Thyroid gland (tissue), 4 donors: Measurements from ENCODE around the gene SRGAP1.

Experiments
- CTCF ChIP-seq, 6 experiments: fragments of 200-600 bp in 3 of 6; fragments of 450-650 bp in 3 of 6; sonication (generic) in 3 of 6; IDR thresholded peaks; one replicate each; pipeline ENCODE4 v1.5.1; 2016 to 2019; ENCODE audit warnings: antibody characterized with exemption in 6 of 6, mild to moderate bottlenecking in 2 of 6, inconsistent platforms in 1 of 6, moderate library complexity in 1 of 6
- POLR2A ChIP-seq, 2 donors: fragments of 450-650 bp; IDR thresholded peaks; one replicate each; pipeline ENCODE4 v1.6.1; 2017; ENCODE audit warnings: antibody characterized with exemption in 2 of 2, mild to moderate bottlenecking in 2 of 2, moderate library complexity in 1 of 2

- no peak for TF ChIP-seq CTCF (IDR thresholded peaks at IDR 0.05)
- TF ChIP-seq POLR2A (IDR thresholded peaks at IDR 0.05), result no peak
Observed at GRCh38 chr12:63814146-63814772, 30.2 kb upstream of the SRGAP1 start.
